K562 (cell line): ENCODE results near the gene ZNF667. TPM values are rescaled to one million over a fixed set of nuclear protein-coding genes. Genes with fewer than 3 reads are reported as not detected.
A peak's percentile ranks its signal among the peaks of the same experiment; 100 is the strongest.

Experiments used
- FOS ChIP-seq: IDR thresholded peaks from 3 replicates; pipeline ENCODE4 v1.6.1; 2011; ENCODE audit not compliant: insufficient read length; ENCODE audit errors: extremely low read depth
- HNRNPUL1 ChIP-seq: fragments of 200-400 bp; formaldehyde crosslinking; IDR thresholded peaks from 2 replicates; pipeline ENCODE4 v1.6.1; 2017; ENCODE audit warnings: low read length
- RCOR1 ChIP-seq, 2 experiments: IDR thresholded peaks; 2 replicates each; pipeline ENCODE4 v1.6.1; 2012; ENCODE audit warnings: low read depth in 2 of 2, low read length in 2 of 2, borderline replicate concordance in 1 of 2, improper control_type of control experiment in 1 of 2
- ZNF518B ChIP-seq: fragments of 250-450 bp; sonication (Bioruptor Pico); IDR thresholded peaks from 2 replicates; pipeline ENCODE4 v1.5.0; 2021; ENCODE audit warnings: mild to moderate bottlenecking, moderate library complexity
- polyA plus RNA-seq, 8 experiments: library from polyadenylated mRNA; depleted of rRNA in 4 of 8; stranded (reverse) in 5 of 8; unstranded in 3 of 8; fragments of >200 nt; fragmentation: Nextera tagmentation in 2 of 8; fragmentation: Illumina TruSeq in 1 of 8; extraction: Ambion mirVana in 2 of 8; extraction: Trizol in 1 of 8; gene quantifications; 2 replicates each; pipeline versions ENCODE4 v1.2.1 to v1.2.3, GENCODE V29; 2011 to 2014; ENCODE audit warnings: inconsistent platforms in 1 of 8, missing spikeins in 1 of 8
- total RNA-seq, 7 experiments: library from RNA; depleted of rRNA in 6 of 7; stranded (reverse); fragments of >200 nt in 6 of 7; fragmentation: Illumina TruSeq in 2 of 7; extraction: Trizol in 2 of 7; gene quantifications; 2 replicates each; pipeline versions ENCODE4 v1.2.1 to v1.2.3, GENCODE V29; 2011 to 2021; ENCODE audit warnings: low replicate concordance in 1 of 7
- TF ChIP-seq, protein P1 (sequence below): fragments of 450-650 bp; IDR thresholded peaks from 2 replicates; pipeline ENCODE4 v1.6.1; 2016; ENCODE audit warnings: mild to moderate bottlenecking, moderate library complexity

Gene ZNF667
- total and polyA plus RNA-seq, 9 of the 15 experiments (the other 6 are each of a cell fraction or from before 2014, with no cell fraction given): not detected

DNA sequence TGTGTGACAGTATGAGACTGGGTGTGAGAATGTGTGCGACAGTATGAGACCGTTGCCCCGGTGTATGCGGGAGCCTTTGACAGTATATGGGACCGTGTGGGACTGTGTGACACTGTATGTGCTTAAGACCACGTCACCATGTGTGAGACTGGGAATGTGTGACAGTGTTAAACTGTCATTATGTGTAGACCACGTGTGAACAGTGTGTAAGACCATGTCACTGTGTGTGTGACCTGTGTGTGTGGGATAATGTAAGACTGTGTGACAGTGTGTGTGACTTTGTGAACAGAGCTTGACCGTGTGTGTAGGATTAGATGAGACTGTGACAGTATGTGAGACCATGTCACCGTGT lies 72.5 kb downstream of the ZNF667 start (continued):
- TF ChIP-seq ZNF518B (CRISPR knock-in tag) (no peak), HNRNPUL1 (no peak), RCOR1 (IDR thresholded peaks at IDR 0.05; ENCODE audit: borderline replicate concordance in 1 of 2, low read depth in 2 of 2, low read length in 2 of 2) (no peak), FOS (no peak)
- TF ChIP-seq, protein P1, sequence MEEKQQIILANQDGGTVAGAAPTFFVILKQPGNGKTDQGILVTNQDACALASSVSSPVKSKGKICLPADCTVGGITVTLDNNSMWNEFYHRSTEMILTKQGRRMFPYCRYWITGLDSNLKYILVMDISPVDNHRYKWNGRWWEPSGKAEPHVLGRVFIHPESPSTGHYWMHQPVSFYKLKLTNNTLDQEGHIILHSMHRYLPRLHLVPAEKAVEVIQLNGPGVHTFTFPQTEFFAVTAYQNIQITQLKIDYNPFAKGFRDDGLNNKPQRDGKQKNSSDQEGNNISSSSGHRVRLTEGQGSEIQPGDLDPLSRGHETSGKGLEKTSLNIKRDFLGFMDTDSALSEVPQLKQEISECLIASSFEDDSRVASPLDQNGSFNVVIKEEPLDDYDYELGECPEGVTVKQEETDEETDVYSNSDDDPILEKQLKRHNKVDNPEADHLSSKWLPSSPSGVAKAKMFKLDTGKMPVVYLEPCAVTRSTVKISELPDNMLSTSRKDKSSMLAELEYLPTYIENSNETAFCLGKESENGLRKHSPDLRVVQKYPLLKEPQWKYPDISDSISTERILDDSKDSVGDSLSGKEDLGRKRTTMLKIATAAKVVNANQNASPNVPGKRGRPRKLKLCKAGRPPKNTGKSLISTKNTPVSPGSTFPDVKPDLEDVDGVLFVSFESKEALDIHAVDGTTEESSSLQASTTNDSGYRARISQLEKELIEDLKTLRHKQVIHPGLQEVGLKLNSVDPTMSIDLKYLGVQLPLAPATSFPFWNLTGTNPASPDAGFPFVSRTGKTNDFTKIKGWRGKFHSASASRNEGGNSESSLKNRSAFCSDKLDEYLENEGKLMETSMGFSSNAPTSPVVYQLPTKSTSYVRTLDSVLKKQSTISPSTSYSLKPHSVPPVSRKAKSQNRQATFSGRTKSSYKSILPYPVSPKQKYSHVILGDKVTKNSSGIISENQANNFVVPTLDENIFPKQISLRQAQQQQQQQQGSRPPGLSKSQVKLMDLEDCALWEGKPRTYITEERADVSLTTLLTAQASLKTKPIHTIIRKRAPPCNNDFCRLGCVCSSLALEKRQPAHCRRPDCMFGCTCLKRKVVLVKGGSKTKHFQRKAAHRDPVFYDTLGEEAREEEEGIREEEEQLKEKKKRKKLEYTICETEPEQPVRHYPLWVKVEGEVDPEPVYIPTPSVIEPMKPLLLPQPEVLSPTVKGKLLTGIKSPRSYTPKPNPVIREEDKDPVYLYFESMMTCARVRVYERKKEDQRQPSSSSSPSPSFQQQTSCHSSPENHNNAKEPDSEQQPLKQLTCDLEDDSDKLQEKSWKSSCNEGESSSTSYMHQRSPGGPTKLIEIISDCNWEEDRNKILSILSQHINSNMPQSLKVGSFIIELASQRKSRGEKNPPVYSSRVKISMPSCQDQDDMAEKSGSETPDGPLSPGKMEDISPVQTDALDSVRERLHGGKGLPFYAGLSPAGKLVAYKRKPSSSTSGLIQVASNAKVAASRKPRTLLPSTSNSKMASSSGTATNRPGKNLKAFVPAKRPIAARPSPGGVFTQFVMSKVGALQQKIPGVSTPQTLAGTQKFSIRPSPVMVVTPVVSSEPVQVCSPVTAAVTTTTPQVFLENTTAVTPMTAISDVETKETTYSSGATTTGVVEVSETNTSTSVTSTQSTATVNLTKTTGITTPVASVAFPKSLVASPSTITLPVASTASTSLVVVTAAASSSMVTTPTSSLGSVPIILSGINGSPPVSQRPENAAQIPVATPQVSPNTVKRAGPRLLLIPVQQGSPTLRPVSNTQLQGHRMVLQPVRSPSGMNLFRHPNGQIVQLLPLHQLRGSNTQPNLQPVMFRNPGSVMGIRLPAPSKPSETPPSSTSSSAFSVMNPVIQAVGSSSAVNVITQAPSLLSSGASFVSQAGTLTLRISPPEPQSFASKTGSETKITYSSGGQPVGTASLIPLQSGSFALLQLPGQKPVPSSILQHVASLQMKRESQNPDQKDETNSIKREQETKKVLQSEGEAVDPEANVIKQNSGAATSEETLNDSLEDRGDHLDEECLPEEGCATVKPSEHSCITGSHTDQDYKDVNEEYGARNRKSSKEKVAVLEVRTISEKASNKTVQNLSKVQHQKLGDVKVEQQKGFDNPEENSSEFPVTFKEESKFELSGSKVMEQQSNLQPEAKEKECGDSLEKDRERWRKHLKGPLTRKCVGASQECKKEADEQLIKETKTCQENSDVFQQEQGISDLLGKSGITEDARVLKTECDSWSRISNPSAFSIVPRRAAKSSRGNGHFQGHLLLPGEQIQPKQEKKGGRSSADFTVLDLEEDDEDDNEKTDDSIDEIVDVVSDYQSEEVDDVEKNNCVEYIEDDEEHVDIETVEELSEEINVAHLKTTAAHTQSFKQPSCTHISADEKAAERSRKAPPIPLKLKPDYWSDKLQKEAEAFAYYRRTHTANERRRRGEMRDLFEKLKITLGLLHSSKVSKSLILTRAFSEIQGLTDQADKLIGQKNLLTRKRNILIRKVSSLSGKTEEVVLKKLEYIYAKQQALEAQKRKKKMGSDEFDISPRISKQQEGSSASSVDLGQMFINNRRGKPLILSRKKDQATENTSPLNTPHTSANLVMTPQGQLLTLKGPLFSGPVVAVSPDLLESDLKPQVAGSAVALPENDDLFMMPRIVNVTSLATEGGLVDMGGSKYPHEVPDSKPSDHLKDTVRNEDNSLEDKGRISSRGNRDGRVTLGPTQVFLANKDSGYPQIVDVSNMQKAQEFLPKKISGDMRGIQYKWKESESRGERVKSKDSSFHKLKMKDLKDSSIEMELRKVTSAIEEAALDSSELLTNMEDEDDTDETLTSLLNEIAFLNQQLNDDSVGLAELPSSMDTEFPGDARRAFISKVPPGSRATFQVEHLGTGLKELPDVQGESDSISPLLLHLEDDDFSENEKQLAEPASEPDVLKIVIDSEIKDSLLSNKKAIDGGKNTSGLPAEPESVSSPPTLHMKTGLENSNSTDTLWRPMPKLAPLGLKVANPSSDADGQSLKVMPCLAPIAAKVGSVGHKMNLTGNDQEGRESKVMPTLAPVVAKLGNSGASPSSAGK: 0 out of 2 replicates have a peak, but pooled peaks have one; percentile 61
